Activated naive CD4-positive, alpha-beta T cell treated with Interleukin-2 at 50 U/mL for 16 hours (primary cell): Measurements from ENCODE around the gene ECPAS.
"Not testable (repeated sequence)": the region's sequence is repeated elsewhere in the genome, so short reads cannot be mapped to it uniquely, and the experiment has no call there.

ENCODE experiments used
- DNase-seq: peaks from one replicate; pipeline ENCODE4 v3.0.0-alpha.2; 2020

The ECPAS gene

GRCh38 chr9:111334318-111334863, 149.8 kb downstream of the ECPAS start:
- DNase-seq, result not testable (repeated sequence)

- DNase-seq, result no peak
Measured at GRCh38 chr9:111330124-111330523, 154.1 kb downstream of the ECPAS start, which contains the start of gene OR2K2. OR2K2 (minus strand) TSS chr9:111330224; CDS start chr9:111328433, 1,791 bp downstream.

GRCh38 chr9:111320631-111321030, 163.6 kb downstream of the ECPAS start:
- DNase-seq, result no peak

GRCh38 chr9:111316796-111317195, 167.4 kb downstream of the ECPAS start:
- no peak for DNase-seq
